ENCODE results near the gene CFAP61.
"Not testable (repeated sequence)": the region's sequence is repeated elsewhere in the genome, so short reads cannot be mapped to it uniquely, and the experiment has no call there.

The CFAP61 gene

DNA sequence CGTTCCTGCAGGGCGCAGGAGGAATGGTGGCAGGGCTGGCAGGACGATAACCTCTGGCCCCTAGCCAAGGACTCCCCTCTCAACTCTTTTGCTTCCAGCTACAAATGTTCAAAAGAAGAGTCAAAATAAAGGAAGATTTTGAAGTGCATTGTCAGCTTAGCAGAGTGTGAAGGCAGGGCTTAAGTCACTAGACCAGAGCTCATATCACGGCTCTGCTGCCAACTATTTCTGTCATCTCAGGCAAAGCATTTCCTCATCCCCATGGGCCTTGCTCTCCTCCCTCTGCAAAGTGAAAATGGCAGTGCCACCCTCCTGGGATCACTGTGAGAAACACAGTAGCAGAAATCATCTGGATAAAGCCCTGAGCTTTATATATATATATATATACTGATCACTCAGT, 36.7 kb downstream of the CFAP61 start:
- DNase-seq (ENCODE audit: low read depth, low spot score), result no peak

DNA sequence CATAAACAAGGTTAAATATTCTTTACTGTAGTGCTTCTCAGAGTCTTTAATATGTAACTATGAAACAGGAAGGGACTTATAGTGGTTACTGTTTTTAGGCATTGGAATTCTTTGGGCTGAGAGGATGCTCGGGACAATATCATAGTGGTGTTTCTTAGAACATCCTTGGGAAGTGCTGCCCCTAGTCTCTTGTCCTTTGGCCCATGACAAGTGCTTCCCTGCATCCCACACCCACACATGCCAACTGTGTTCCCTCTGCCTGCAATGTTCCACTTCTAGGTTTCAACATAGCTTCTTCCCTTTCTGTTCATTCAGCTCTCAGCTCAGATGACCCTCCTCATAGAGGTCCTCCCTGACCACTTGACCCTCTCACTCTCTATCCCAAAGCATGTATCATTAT, 37.6 kb downstream of the CFAP61 start:
- no peak for DNase-seq (ENCODE audit: low read depth, low spot score)

DNA sequence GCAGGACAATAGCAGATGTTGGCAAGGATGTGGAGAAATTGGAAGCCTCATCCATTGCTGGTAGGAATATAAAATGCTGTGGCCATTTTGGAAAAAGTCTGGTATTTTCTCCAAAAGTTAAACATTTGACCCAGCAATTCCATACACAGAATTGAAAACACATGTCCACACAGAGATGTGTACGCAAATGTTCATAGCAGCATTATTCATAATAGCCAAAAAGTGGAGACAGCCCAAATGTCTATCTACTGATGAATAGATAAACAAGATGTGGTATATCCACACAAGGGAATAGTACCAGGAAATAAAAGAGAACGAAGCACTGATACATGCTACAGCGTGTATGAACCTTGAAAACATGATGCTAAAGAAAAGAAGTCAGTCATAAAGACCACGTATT, 40.5 kb downstream of the CFAP61 start:
- no peak for DNase-seq (ENCODE audit: low read depth, low spot score)

DNA sequence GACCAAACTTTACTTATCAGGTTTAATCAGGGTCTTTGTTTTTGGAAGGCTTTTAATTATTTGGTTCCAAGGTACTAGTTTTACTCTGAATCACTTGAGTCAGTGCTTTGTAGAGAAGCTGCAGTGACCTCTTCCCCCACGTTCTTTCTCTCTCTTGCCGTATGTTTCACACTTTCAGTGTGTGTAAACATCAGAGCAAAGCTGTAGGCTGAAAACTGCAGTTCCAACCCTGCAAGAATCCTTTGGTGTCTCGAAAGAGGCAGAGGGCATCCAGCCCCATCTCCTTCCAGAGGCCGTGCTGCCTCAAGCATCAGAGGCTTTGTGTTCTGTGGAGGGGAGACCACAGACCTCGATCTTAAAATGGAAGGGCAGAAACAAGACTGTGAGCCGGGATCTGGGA, 42.1 kb downstream of the CFAP61 start:
- DNase-seq (ENCODE audit: low read depth, low spot score), result no peak

DNA sequence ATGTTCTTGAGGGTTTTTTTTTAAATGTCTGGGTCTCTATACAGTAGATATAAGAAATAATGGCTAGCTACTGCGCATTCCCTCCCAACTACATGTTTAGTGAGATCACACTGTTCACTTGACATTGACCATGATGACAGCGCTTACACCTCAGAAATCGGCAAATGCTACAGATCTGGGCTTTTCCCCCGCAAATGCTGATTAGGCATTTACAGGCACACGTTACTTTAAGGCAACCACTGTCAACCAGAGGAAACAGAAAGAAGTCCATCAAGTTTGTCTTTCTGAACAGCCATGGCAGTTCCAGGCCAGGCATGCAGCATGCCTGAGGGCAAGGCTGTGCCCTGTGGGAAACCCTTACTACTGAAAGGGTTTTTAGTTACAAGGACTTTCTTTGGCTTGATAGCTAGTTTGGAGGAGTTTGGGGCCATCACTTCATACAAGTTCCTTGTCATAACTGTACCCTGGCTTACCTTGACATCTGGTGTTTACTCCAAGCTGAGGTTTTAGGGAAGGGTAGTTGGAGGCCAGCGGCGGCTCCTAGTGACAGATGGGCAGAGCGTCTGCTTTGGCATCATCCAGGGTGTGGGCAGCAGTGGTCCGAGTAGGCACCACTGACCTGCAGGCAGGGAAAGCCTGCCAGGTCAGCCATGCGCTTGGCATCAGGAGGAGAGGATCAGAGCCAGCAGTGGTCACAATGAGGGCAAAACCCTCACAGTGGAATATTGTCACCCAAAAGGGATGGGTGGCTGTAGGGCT, 43.0 kb downstream of the CFAP61 start:
- DNase-seq (ENCODE audit: low read depth, low spot score), result no peak

DNA sequence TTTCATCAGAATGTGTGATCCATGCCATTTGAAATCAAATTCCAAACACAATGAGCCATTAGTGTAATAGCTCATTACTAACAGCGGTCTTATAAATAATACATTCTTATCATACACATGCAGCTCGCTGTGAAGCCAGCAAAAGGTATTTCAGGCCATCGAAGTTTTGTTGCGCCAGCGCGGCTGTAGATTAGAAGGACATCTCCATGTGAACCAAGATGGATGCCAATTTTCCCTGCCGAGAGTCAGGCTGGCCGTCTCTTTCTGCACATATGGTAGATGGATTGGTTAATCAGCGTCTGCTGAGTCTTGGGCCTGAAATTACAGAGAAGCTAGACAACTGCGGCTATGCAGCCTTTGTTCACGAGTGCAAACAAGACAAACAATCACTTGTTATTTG, 44.1 kb downstream of the CFAP61 start:
- DNase-seq (ENCODE audit: low read depth, low spot score), result no peak

DNA sequence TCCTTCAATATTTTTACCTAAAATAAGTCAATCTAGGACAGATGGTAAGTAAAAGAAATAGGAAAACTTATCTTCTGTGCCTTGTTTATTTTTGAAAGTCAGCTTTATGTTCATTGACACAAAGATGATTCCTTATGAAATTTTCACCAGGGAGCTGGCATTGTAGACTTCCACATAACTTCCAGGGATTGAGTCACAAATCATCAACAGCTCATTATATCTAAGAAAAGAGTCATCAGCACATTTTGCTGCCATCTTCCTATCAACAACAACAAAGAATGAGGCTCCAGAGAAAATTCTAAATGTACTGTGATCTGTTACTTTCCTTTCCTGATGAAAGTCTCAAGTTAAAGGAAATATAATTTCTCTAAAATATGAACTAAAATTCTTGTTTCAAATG, 48.5 kb downstream of the CFAP61 start:
- DNase-seq (ENCODE audit: low read depth, low spot score), result no peak

DNA sequence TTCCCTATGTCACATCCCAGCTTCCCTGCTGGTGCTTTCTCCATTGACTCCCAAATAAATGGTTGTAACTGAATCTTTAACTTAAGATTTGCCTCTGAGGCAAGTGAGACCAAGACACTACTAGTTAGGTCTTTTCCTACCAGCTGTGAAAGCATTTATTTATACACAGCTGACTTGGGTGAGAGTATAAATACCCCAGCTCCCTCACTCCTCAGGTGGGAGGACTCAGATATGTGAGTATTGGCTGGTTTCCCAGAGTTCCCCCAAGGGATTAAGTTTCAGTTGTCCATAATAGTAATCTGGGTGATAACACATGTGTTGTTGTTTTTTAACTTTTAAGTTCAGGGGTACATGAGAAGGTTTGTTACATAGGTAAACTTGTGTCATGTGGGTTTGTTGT, 49.8 kb downstream of the CFAP61 start:
- DNase-seq (ENCODE audit: low read depth, low spot score), result no peak

DNA sequence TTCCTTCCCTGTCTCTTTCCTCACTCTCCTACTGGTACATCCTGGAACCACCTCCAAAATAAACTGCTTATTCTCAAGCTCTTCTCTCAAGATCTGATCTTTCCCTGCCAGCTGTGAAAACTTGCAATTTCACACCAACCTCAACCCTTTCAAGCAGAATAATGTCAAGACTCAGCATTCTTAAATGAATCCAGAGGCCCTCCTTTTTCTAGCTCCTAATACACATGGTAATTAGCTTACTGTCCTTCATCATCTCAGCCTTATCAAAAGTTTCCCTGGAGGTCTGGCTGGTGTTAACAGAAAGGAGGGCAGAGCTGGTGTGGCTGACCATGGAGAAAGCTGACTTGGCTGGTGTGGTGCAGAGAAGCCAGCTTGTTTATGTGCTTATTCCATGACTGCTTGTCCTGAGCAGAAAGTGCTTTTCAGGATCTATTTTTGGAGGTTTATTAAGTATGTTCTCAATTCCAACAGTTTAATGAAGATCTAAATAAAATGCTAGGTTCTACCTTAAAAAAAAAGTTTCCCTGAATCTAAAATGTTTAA, 50.5 kb downstream of the CFAP61 start:
- no peak for DNase-seq (ENCODE audit: low read depth, low spot score)

DNA sequence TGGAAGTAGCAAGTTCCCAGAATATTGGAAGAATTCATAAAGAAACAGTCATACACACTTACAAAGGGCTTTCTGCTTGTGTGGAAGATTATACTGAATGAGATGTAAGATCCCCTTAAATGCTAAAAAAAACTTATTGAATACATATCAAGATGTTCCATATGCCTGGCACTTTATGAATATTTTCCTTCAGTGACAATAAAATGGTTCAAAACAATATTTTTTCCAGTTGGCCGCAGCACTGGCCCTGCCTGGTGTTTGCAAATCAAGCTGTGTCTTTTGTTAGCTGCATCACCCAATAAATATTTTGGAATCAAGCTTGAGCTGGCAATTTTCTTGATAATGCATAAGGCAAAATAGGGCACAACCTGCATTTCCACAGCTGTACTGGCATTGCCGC, 51.2 kb downstream of the CFAP61 start:
- no peak for DNase-seq (ENCODE audit: low read depth, low spot score)

DNA sequence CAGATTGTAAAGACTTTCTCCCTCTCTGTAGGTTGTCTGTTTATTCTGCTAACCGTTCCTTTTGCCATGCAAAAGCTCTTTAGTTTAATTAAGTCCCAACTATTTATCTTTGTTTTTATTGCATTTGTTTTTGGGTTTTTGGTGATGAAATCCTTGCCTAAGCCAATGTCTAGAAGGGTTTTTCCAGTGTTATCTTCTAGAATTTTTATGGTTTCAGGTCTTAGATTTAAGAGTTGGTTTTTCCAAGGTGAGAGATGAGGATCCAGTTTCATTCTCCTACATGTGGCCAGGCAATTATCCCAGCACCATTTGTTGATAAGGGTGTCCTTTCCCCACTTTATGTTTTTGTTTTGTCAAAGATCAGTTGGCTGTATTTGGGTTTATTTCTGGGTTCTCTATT, 70.9 kb downstream of the CFAP61 start:
- DNase-seq (ENCODE audit: low read depth, low spot score), result not testable (repeated sequence)

DNA sequence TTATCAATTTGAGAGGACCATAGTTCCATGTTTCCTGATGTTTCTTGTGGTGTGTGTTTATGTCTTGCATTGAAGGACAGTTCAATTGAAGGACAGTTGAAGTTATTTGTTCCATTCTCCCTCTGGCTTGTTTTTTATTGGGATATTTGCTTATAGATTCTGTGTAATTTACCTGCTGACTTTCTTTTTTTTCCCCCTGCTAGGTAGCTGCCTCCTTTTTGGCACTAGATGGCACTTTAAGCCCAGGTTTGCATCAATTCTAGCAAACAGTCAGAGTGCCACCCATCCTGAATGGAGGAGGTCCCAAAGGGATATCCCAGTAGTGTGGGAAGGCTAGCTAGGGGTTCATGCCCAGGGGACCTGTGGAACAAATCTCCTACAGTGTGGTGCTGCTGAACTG, 78.1 kb downstream of the CFAP61 start:
- DNase-seq (ENCODE audit: low read depth, low spot score), result no peak

DNA sequence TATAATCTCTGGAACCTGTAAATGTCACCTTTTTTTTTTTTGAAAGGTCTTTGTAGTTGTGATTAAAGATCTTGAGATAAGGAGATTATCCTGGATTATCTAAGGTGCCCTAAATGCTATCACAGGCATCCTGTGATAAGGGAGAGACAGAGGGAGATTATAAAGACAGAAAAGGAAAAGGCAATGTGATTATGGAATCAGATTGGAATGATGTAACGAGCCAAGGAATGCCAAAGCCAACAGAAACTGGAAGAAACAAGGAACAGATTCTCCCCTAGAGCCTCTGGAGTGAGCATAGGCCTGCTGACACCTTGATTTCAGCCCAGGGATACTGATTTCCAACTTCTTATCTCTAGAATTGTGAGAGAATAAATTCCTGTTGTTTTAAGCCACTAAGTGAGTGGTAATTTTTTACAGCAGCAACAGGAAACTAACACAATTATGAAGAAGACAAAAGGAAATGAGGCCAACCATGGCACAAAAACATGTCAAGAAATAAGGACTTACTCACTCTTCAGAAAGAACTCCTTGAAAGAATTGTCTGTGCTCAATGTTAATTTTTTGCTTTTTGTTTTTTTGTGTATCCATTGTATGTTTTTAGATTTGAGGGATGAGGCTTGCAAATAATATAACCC, 82.7 kb downstream of the CFAP61 start:
- no peak for DNase-seq (ENCODE audit: low read depth, low spot score)

DNA sequence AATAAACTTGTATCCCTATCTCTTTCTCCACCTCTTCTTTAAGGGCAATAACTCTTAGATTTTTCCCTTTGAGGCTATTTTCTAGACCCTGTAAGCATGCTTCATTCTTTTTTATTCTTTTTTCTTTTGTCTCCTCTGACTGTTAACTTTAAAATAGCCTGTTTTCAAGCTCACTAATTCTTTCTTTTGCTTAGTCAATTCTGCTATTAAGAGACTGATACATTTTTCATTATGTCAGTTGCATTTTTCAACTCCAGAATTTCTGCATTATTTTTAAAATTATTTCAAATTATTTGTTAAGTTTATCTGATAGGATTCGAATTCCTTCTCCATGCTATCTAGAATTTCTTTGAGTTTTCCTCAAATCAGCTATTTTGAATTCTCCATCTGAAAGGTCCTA, 84.0 kb downstream of the CFAP61 start:
- DNase-seq (ENCODE audit: low read depth, low spot score), result no peak

DNA sequence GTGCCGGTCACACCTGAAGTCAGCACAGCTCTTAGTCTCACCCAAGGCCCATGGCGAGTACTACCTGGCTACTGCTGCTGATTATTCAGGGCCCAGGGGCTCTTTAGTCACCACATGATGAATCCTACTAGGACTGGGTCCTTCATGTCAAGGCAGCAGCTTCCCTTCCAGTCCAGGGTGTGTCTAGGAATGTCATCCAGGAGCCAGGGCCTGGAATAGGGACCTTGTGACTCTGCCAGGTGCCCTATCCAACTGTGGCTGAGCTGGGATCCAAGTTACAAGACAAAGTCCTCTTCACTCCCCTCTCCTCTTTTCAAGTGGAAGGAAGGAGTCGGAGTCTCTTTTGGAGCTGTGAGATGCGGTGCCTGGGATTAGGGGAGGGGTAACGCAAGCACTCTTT, 85.5 kb downstream of the CFAP61 start:
- DNase-seq (ENCODE audit: low read depth, low spot score), result no peak

DNA sequence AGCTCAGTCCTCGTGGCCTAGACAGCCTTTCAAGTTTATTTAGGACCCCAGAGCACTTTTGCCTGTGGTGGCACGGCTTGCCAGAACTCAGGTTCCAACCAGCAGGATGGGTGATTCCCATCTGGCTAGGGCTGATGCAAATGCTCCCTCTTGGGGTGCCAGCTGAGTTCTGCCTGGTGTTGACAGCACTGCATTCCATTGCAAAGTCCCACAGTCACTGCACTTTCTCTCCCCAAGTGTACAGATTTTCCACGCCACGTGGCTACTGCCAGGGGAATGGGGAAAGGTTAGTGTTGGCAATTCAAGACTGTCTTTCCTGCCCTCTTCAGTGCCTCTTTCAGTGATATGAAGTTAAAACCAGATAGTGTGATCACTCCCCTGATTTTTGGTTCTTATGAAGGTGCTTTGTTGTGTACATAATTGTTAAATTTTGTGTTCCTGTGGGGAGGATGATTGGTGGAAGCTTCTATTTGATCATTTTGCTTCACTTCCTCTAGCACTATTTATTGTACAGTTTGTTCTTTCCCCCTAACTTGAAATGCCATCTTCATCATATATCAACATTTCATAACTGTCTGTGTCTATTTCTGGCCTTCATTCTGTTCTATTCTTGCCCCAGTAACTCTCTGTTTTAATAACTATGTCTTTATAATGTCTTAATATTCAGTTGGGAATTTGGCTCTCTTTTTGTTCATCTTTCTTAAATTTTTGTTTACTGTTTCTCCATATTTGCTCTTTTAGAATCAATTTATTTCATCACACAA, 86.2 kb downstream of the CFAP61 start:
- no peak for DNase-seq (ENCODE audit: low read depth, low spot score)

DNA sequence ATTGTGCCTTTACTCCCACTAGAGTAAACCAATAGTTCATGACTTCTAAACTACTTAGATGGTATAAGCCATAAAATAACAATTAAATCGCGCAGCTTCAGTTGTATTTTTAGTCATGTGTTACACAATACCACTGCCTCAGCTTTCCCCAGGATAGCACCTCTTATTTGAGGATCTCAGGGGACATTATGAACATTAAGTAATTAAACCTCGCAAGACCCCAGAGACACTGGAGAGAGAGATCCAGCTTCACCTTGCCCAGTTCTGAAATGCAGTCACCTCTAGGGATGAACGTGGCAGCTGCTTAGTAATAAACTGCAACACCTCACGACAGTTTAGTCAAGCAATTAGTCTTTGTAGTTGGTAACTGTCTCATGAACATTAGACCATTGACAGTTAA, 87.1 kb downstream of the CFAP61 start:
- no peak for DNase-seq (ENCODE audit: low read depth, low spot score)

DNA sequence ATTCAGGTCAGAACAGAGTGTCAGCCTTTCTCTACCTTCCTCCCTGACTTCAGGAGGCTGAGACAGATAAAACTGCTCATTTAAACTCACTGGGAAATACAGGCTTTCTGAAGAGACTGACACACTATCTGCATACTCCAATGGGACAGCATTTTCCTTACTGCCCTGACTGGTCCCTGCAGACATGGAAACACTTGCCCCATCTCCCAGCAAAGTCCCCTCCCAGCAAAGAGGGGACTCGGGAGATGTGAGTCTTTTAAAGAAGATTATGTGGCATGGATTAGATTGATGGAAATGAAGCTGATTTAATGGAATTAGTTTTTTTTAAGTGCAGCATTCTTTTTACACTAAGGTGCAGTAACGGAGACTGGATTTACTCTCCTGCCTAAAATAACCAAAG, 90.8 kb downstream of the CFAP61 start:
- no peak for DNase-seq (ENCODE audit: low read depth, low spot score)

DNA sequence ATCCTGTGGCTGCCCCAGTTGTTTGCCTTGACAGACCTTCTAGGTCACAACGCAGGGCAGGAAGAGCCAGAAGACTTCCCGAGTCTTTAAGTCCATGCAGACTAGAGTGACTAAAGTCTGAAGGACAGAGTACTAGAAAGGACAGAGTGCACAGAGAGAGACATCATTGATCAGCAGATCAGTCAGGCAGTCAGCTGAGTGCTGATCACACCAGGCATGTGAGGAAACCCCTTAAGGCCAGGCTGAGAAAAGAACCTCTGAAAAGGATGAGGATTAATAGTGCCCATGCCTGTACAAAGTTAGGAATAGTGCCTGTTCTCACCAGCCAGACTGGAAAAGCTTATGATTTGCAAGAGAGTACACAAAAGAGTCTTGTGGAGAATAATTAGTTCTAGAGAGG, 91.3 kb downstream of the CFAP61 start:
- DNase-seq (ENCODE audit: low read depth, low spot score), result no peak

DNA sequence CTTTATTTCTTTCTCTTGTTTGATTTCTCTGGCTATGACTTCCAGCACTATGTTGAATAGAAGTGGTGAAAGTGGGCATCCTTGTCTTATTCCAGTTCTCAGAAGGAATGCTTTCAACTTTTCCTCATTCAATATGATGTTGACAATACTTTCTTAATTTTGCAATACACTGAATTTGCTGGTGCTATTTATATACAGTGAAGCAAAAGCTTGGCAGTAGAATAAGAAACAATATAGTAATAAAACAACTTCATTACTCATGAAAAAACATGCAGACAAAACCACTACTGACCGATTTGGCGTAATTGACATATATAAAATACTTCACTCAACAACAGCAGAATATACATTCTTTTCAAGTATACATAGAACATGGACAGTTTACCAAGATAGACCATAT, 96.4 kb downstream of the CFAP61 start:
- no peak for DNase-seq (ENCODE audit: low read depth, low spot score)

DNA sequence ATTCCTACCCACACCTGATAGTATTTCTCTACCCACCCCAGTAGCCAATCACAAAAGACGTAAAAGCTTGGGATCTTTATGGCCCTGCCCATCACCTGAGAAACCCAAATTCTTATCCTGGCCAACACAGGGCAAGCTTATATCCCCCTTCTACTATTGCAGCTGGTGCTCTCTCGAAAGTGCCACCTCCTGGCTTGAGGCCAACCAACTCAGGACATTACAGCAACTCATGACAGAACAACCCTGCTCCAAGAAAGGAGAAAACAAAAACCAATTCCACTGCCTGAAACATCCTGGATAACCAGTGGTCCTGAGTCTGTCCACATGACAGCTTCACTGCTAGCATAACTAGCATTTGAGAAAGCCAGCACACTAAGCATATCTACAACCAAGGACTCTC, 97.9 kb downstream of the CFAP61 start:
- DNase-seq (ENCODE audit: low read depth, low spot score), result no peak

DNA sequence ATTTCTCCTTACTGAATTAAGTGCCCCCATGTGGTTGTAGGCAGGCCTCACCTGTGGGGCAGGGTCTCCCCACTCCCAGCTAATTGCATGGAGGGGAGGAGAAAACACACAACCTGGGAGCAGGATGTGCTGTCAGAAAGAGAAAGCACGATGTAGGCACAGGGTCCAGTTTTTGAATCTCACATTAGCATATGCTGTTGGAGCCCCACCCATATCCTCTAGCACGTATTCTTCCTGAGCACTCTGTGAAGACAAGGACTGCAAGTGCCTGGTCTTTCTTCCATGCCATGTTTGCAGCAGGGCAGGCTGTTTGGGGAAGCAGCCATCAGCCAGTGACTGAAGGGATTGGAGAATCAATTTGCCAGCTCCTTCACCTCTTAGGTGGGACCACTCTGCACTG, 108.2 kb downstream of the CFAP61 start:
- no peak for DNase-seq (ENCODE audit: low read depth, low spot score)

DNA sequence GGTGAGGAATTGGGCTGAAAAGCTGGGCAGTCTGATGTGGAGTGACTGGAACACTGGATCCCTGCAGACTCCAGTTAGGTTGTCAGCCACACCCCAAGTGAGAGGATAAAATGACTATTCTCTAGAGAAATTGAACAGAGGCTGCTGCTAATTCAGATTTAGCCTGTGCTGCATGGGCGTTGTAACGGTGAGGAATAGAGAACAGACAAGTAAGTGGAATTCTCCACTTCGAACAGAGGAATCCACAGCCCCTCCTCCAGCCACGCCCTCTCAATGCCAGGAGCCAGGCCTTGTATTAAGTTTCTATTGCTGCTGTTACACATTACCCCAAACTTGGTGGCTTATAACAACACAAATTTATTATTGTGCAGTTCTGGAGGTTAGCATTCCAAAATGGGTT, 109.3 kb downstream of the CFAP61 start:
- DNase-seq (ENCODE audit: low read depth, low spot score), result no peak

All from smooth muscle cell of the brain vasculature (primary cell).